HG03196 (cell line): ENCODE measurements around the gene KRTAP1-5.
"Not testable (repeated sequence)": the region's sequence is repeated elsewhere in the genome, so short reads cannot be mapped to it uniquely, and the experiment has no call there.

Source experiments
- ATAC-seq: cut with Tn5 transposase; IDR thresholded peaks from one replicate; pipeline ENCODE4 v1.9.1; 2021; ENCODE audit not compliant: unreplicated experiment

KRTAP1-5 gene

GRCh38 chr17:41049110-41049509 lies 22.1 kb upstream of the KRTAP1-5 start:
- ATAC-seq, result no peak

- ATAC-seq, result no peak
These were observed 21.4 kb upstream of the KRTAP1-5 start for GRCh38 chr17:41048441-41048840.

DNA sequence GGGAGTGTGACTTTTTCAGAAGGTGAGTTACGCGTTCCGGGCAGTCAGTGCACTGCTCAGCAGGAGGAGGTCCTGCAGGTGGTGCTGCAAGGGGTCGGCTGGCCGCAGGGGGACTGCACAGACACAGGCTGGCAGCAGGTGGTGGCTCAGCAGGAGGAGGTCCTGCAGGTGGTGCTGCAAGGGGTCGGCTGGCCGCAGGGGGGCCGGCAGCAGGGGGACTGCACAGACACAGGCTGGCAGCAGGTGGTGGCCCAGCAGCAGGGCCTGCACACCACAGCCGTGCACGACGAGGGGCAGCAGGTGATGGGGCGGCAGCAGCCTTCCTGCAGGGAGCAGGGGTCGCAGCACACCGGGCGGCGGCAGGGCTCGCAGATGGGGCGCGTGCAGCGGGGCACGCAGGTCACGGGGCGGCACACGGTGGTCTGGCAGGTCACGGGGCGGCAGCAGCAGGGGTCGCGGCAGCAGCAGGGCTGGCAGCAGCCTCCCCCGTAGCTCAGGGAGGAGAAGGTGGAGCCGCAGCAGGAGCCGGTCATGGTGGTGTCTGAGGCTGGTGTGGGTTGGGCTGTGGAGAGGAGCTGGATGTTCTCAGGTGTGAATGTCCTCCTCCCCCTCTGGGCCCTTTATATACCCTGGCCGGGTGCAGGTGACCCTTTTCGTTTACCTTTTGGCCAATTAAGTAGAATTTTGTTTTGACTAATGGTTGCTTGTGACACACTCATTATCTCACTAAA lies 19.9 kb upstream of the KRTAP1-5 start, which contains the start of gene KRTAP2-1:
KRTAP2-1 (minus strand) TSS at position 582 of the 731 bp plus-strand sequence; CDS start at position 533, 49 bp downstream.
- not testable (repeated sequence) for ATAC-seq

- no peak for ATAC-seq
These were observed 15.9 kb upstream of the KRTAP1-5 start for GRCh38 chr17:41042953-41043352.

DNA sequence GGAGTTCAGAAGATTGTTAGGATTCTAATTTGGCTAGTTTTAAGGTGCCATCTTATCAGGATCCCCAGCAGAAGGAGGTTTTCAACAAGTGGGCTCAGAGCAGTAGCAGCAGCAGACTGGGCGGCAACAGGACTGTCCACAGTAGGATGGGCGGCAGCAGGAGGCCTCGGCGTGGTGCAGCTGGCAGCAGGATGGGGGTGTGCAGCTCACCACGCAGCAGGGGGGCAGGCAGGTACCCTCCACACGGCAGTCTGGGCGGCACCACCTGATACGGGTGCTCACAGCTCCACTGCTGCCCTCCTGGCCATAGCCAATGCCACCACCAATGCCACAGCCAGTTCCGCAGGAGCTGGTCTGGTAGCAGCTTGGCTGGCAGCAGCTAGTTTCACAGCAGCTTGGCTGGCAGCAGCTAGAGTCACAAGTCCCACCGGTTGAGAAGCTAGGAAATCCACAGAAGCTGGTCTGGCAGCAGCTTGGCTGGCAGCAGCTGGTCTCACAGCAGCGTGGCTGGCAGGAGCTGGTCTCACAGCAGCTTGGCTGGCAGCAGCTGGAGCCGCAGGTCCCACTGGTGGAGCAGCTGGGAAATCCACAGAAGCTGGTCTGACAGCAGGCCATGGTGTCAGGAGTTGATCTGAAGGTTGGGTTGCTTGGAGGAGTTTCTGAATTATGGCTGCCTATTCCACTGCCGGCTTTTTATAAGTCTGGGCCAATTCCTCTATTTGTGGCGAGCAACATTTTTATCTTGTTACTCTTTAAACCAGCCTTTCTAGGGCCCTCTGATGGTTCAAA lies 14.0 kb upstream of the KRTAP1-5 start, which contains the start of gene KRTAP1-1:
KRTAP1-1 (minus strand) TSS at position 668 of the 789 bp plus-strand sequence; CDS start at position 615, 53 bp downstream.
- ATAC-seq, result not testable (repeated sequence)

- no peak for ATAC-seq
These were observed 10.9 kb upstream of the KRTAP1-5 start for GRCh38 chr17:41037853-41038350.

- ATAC-seq, result not testable (repeated sequence)
These were observed 7.4 kb upstream of the KRTAP1-5 start, which contains the start of gene KRTAP1-3 for GRCh38 chr17:41034346-41034935. Gene KRTAP1-3 (minus strand): TSS chr17:41034874. CDS start chr17:41034821, 53 bp downstream.

- ATAC-seq, result no peak
These were observed 2.7 kb upstream of the KRTAP1-5 start, which contains the start of gene KRTAP1-4 for GRCh38 chr17:41029633-41030245. Gene KRTAP1-4 (minus strand): TSS chr17:41030195. CDS start chr17:41030078, 117 bp downstream.

- ATAC-seq, result no peak
These were observed 2.3 kb downstream of the KRTAP1-5 start for GRCh38 chr17:41024697-41025096.

DNA sequence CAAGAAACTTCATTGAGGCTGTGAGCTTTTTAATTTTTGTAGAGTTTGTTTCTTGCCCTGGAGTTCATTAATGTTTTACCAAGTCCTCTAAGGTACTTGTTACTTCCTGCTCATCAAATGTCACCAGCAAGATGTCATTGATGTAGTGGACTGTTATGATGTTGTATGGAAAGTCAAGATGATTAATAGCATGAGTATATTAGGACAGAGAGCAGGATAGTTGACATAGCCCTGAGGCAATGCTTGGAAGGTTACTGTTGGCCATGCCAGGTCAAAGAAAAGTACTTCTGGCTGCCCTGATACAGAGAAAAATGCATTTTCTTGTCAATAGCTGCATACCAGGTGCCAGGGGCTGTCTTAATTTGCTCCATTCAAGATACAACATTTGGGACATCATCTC lies 6.7 kb downstream of the KRTAP1-5 start:
- no peak for ATAC-seq

DNA sequence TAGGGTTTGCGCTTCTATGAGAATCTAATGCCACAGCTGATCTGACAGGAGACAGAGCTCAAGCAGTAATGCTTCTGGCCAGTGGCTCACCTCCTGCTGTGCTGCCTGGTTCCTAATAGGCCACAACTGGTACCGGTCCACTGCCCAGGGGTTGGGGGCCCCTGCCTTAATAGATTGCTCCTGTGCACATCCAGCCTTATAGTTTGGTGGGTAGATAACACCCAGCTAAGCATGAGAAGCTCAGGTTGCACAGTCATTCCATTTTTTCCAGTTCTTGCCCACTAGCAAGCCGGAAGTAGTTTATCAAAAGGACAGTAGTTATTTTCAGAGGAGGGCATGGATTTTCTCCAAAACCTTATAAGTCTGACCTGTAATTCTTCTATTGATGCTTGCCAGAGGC lies 7.6 kb downstream of the KRTAP1-5 start:
- no peak for ATAC-seq

GRCh38 chr17:41018541-41018940 lies 8.5 kb downstream of the KRTAP1-5 start:
- ATAC-seq, result no peak

DNA sequence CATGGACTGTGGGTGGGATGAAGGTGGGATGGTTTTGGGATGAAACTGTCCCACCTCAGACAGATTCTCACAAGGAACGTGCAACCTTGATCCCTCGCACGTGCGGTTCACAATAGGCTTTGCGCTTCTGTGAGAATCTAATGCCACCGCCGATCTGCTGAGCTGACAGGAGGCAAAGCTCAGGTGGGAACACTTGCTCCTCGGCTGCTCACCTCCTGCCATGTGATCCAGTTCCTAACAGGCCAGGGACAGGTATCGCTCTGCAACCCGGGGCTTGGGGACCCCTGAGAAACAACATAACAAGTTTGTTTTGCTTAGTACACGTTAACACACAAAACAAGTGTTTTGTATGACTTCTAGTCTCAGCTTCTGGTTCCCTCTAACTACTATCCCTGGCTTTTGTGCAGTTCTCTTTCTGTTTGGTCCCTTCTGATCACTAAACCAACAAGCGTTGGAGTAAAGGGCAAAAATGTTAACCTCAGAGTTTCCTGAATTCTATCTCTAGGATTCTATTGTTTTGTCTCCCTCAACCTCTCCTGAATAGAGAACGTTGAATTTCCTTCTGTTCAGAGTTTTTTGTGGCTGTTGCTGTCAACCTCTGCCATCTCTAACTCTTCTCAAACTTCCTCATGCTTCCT lies 10.3 kb downstream of the KRTAP1-5 start:
- ATAC-seq, result no peak

- no peak for ATAC-seq
These were observed 11.6 kb downstream of the KRTAP1-5 start for GRCh38 chr17:41015454-41015853.

GRCh38 chr17:41013606-41014005 lies 13.4 kb downstream of the KRTAP1-5 start:
- no peak for ATAC-seq

GRCh38 chr17:41013181-41013580 lies 13.8 kb downstream of the KRTAP1-5 start:
- no peak for ATAC-seq

DNA sequence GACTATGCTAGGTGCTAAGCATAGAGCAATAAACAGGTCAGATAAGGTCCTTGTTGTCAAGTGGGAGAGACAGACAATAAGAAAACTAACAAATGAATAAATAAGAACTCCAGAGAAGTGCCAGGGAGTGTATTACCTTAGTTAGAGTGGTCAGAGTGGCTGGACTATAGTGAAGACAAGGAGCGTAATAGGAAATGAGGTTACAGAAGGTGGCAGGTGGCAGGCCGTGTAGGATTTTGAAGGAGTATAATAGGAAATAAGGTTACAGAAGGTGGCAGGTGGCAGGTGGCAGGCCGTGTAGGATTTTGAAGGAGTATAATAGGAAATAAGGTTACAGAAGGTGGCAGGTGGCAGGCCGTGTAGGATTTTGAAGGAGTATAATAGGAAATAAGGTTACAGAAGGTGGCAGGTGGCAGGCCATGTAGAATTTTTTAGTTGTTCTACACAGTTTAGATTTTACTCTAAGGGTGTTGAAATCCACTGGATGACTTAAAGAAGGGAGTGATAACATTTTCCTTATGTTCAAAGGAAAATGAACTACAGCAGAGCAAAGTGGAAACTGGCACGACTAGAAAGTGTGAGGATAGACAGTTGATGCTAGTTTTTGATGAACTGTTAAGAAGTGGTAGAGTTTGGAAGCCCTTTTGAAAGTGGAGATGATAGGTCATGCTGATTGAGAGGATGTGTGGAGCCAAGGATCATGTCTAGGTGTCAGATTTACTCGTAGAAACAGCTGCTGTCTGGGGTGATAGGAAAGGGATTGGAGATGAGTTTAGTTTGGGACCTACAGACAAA lies 14.5 kb downstream of the KRTAP1-5 start:
- ATAC-seq, result no peak

GRCh38 chr17:41010441-41010840 lies 16.6 kb downstream of the KRTAP1-5 start:
- ATAC-seq, result no peak

- no peak for ATAC-seq
These were observed 17.1 kb downstream of the KRTAP1-5 start for GRCh38 chr17:41009936-41010335.
